ENCODE data around the gene TMEM150B. TPM values are rescaled to one million over a fixed set of nuclear protein-coding genes. Genes with fewer than 3 reads are reported as not detected.

The TMEM150B gene
- total RNA-seq: not detected in 2 replicates

GRCh38 chr19:55325172-55325571 is at the start of gene TMEM150B:
Gene TMEM150B, minus strand, starts transcription at chr19:55325341. Its CDS starts 4,305 bp downstream, at chr19:55321036.

GRCh38 chr19:55370305-55370988 is 45.3 kb upstream of the TMEM150B start, which contains the start of gene IL11:
Gene IL11, minus strand, starts transcription at chr19:55370463. Its CDS starts 153 bp downstream, at chr19:55370310.

GRCh38 chr19:55362990-55363716 is 38.0 kb upstream of the TMEM150B start, which contains the start of gene GARIN5B:
Gene GARIN5B, minus strand, starts transcription at chr19:55363260. Its CDS starts 194 bp downstream, at chr19:55363066.

GRCh38 chr19:55354698-55355212 is 29.6 kb upstream of the TMEM150B start, which contains the start of gene COX6B2:
Gene COX6B2, minus strand, starts transcription at chr19:55354719. Its CDS starts 198 bp downstream, at chr19:55354521.

GRCh38 chr19:55339105-55339888 is 14.2 kb upstream of the TMEM150B start, which contains the start of gene KMT5C:
Gene KMT5C, plus strand, starts transcription at chr19:55339876. Its CDS starts 2,061 bp downstream, at chr19:55341937.

GRCh38 chr19:55283548-55284377 is 41.4 kb downstream of the TMEM150B start, which contains the start of gene BRSK1:
Gene BRSK1, plus strand, starts transcription at chr19:55283997. Its CDS starts 446 bp downstream, at chr19:55284443.

GRCh38 chr19:55279770-55280643 is 45.1 kb downstream of the TMEM150B start, which contains the start of gene HSPBP1:
Gene HSPBP1, minus strand, starts transcription at chr19:55280110. Its CDS starts 502 bp downstream, at chr19:55279608.

Other genes starting within 250 kb of the TMEM150B start
- 0.56 and 1.3 TPM in 2 replicates for gene EPS8L1, start 249.5 kb downstream of the TMEM150B start, total RNA-seq
- 31.0 and 42.9 TPM in 2 replicates for gene PPP1R12C, start 207.7 kb downstream of the TMEM150B start, total RNA-seq
- gene TNNT1, start 176.1 kb downstream of the TMEM150B start, total RNA-seq: 3.4 and 3.8 TPM in 2 replicates
- not detected in 2 replicates for gene TNNI3, start 167.6 kb downstream of the TMEM150B start, total RNA-seq
- 0.77 and 0.85 TPM in 2 replicates for gene DNAAF3, start 158.7 kb downstream of the TMEM150B start, total RNA-seq
- gene SYT5, start 145.1 kb downstream of the TMEM150B start, total RNA-seq: 0.96 TPM in 1 of 2 replicates, not detected in the other
- 6.5 and 21.4 TPM in 2 replicates for gene PTPRH, start 115.8 kb downstream of the TMEM150B start, total RNA-seq
- 1.5 and 2.3 TPM in 2 replicates for gene TMEM86B, start 96.6 kb downstream of the TMEM150B start, total RNA-seq
- gene PPP6R1, start 66.3 kb downstream of the TMEM150B start, total RNA-seq: 16.3 and 35.5 TPM in 2 replicates
- 18.9 and 40.6 TPM in 2 replicates for gene HSPBP1, start 45.2 kb downstream of the TMEM150B start, total RNA-seq
- 3.9 and 6.7 TPM in 2 replicates for gene BRSK1, start 41.3 kb downstream of the TMEM150B start, total RNA-seq
- 2.7 and 7.6 TPM in 2 replicates for gene KMT5C, start 14.5 kb upstream of the TMEM150B start, total RNA-seq
- not detected in 2 replicates for gene COX6B2, start 29.4 kb upstream of the TMEM150B start, total RNA-seq
- gene GARIN5B, start 37.9 kb upstream of the TMEM150B start, total RNA-seq: not detected in 2 replicates
- 4.8 and 26.3 TPM in 2 replicates for gene IL11, start 45.1 kb upstream of the TMEM150B start, total RNA-seq
- not detected in 2 replicates for gene TMEM190, start 51.5 kb upstream of the TMEM150B start, total RNA-seq
- gene TMEM238, start 59.0 kb upstream of the TMEM150B start, total RNA-seq: 0.58 and 0.85 TPM in 2 replicates
- 204 and 210 TPM in 2 replicates for gene RPL28, start 60.6 kb upstream of the TMEM150B start, total RNA-seq
- 32.4 and 286 TPM in 2 replicates for gene UBE2S, start 82.4 kb upstream of the TMEM150B start, total RNA-seq
- gene SHISA7, start 118.0 kb upstream of the TMEM150B start, total RNA-seq: not detected in 2 replicates
- 42.0 and 52.3 TPM in 2 replicates for gene ISOC2, start 136.3 kb upstream of the TMEM150B start, total RNA-seq
- not detected in 2 replicates for gene C19orf85, start 139.4 kb upstream of the TMEM150B start, total RNA-seq
- gene ZNF628, start 151.3 kb upstream of the TMEM150B start, total RNA-seq: 1.4 and 1.5 TPM in 2 replicates
- 12.7 and 18.0 TPM in 2 replicates for gene NAT14, start 159.8 kb upstream of the TMEM150B start, total RNA-seq
- gene SSC5D, start 163.1 kb upstream of the TMEM150B start, total RNA-seq: 6.7 and 11.6 TPM in 2 replicates
- gene SBK2, start 211.8 kb upstream of the TMEM150B start, total RNA-seq: not detected in 2 replicates
- gene SBK3, start 220.2 kb upstream of the TMEM150B start, total RNA-seq: under 0.01 and 0.19 TPM in 2 replicates

All from regular cardiac myocyte (primary cell).